ENCODE measurements around the gene SYT8. TPM values are rescaled to one million over a fixed set of nuclear protein-coding genes. Genes with fewer than 3 reads are reported as not detected.

Gene SYT8
- total and polyA plus RNA-seq, 2 experiments from 2014 or later = not detected

DNA sequence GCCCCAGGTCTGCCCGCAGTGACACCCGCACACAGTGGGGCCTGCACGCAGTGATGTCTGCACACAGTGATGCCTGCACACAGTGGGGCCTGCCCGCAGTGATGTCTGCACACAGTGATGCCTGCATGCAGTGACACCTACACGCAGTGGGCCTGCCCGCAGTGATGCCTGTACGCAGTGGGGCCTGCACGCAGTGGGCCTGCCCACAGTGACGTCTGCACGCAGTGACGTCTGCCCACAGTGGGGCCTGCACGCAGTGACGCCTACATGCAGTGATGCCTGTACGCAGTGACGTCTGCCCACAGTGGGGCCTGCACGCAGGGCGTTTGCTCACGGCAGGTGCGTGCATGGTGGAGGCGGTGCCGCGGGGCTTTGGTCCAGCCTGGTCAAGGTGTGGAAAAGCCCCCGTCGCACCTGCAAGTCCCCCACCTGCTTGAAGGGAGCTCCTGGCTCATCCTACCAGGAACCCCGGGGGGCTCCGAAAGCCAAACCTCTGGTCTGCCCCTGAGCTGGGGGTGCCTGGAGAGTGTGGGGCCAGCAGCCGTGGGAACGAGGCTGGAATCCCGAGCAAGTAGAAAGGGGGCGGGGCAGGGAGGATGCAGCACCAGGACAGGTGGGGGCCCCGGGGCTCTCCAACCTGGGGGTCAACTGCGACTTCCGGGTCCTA is 8.9 kb upstream of the SYT8 start:
- Histone ChIP-seq H3K36me3 (ENCODE audit: insufficient read depth) (no peaks in the 10 kb centered on the region), H3K9me2 (ENCODE audit: insufficient read depth) (no peaks in the 10 kb centered on the region), H3F3A (replicated peaks; ENCODE audit: low read depth) (no peaks in the 10 kb centered on the region), H3K4me3 (no peak overlapping the region), H4K20me1 (replicated peaks; ENCODE audit: insufficient read depth) (no peaks in the 10 kb centered on the region), H2AFZ (no peak overlapping the region), H3K4me2 (no peak overlapping the region), H3K4me1 (ENCODE audit: insufficient read depth) (no peaks in the 10 kb centered on the region), H3K79me2 (replicated peaks; ENCODE audit: insufficient read depth) (no peaks in the 10 kb centered on the region), H3K27me3 (ENCODE audit: insufficient read depth) (no peaks in the 10 kb centered on the region), H3K27ac (ENCODE audit: low read depth) (no peak overlapping the region)
- ATAC-seq (no peak), DNase-seq (ENCODE audit: low spot score) (no peak)
- no peak overlapping the region for H3K27ac Mint-ChIP-seq
- TF ChIP-seq, protein P1, sequence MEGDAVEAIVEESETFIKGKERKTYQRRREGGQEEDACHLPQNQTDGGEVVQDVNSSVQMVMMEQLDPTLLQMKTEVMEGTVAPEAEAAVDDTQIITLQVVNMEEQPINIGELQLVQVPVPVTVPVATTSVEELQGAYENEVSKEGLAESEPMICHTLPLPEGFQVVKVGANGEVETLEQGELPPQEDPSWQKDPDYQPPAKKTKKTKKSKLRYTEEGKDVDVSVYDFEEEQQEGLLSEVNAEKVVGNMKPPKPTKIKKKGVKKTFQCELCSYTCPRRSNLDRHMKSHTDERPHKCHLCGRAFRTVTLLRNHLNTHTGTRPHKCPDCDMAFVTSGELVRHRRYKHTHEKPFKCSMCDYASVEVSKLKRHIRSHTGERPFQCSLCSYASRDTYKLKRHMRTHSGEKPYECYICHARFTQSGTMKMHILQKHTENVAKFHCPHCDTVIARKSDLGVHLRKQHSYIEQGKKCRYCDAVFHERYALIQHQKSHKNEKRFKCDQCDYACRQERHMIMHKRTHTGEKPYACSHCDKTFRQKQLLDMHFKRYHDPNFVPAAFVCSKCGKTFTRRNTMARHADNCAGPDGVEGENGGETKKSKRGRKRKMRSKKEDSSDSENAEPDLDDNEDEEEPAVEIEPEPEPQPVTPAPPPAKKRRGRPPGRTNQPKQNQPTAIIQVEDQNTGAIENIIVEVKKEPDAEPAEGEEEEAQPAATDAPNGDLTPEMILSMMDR (conservative IDR thresholded peaks at IDR 0.05; ENCODE audit: low read depth in 2 of 2) = no peak
- TF ChIP-seq NANOG (IDR thresholded peaks at IDR 0.05; ENCODE audit: borderline replicate concordance) = no peak
- TF ChIP-seq ZNF331 (CRISPR knock-in tag; IDR thresholded peaks at IDR 0.05; ENCODE audit: low read depth) = no peak
- TF ChIP-seq, protein P2, sequence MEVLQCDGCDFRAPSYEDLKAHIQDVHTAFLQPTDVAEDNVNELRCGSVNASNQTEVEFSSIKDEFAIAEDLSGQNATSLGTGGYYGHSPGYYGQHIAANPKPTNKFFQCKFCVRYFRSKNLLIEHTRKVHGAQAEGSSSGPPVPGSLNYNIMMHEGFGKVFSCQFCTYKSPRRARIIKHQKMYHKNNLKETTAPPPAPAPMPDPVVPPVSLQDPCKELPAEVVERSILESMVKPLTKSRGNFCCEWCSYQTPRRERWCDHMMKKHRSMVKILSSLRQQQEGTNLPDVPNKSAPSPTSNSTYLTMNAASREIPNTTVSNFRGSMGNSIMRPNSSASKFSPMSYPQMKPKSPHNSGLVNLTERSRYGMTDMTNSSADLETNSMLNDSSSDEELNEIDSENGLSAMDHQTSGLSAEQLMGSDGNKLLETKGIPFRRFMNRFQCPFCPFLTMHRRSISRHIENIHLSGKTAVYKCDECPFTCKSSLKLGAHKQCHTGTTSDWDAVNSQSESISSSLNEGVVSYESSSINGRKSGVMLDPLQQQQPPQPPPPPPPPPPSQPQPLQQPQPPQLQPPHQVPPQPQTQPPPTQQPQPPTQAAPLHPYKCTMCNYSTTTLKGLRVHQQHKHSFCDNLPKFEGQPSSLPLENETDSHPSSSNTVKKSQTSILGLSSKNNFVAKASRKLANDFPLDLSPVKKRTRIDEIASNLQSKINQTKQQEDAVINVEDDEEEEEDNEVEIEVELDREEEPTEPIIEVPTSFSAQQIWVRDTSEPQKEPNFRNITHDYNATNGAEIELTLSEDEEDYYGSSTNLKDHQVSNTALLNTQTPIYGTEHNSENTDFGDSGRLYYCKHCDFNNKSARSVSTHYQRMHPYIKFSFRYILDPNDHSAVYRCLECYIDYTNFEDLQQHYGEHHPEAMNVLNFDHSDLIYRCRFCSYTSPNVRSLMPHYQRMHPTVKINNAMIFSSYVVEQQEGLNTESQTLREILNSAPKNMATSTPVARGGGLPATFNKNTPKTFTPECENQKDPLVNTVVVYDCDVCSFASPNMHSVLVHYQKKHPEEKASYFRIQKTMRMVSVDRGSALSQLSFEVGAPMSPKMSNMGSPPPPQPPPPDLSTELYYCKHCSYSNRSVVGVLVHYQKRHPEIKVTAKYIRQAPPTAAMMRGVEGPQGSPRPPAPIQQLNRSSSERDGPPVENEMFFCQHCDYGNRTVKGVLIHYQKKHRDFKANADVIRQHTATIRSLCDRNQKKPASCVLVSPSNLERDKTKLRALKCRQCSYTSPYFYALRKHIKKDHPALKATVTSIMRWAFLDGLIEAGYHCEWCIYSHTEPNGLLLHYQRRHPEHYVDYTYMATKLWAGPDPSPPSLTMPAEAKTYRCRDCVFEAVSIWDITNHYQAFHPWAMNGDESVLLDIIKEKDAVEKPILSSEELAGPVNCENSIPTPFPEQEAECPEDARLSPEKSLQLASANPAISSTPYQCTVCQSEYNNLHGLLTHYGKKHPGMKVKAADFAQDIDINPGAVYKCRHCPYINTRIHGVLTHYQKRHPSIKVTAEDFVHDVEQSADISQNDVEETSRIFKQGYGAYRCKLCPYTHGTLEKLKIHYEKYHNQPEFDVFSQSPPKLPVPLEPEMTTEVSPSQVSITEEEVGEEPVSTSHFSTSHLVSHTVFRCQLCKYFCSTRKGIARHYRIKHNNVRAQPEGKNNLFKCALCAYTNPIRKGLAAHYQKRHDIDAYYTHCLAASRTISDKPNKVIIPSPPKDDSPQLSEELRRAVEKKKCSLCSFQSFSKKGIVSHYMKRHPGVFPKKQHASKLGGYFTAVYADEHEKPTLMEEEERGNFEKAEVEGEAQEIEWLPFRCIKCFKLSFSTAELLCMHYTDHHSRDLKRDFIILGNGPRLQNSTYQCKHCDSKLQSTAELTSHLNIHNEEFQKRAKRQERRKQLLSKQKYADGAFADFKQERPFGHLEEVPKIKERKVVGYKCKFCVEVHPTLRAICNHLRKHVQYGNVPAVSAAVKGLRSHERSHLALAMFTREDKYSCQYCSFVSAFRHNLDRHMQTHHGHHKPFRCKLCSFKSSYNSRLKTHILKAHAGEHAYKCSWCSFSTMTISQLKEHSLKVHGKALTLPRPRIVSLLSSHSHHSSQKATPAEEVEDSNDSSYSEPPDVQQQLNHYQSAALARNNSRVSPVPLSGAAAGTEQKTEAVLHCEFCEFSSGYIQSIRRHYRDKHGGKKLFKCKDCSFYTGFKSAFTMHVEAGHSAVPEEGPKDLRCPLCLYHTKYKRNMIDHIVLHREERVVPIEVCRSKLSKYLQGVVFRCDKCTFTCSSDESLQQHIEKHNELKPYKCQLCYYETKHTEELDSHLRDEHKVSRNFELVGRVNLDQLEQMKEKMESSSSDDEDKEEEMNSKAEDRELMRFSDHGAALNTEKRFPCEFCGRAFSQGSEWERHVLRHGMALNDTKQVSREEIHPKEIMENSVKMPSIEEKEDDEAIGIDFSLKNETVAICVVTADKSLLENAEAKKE (CRISPR knock-in tag; IDR thresholded peaks at IDR 0.05) = no peak
- TF ChIP-seq EZH2phosphoT487 (IDR thresholded peaks at IDR 0.05; ENCODE audit: unreplicated experiment) = no peak
- TF ChIP-seq ZNF114 (CRISPR knock-in tag; IDR thresholded peaks at IDR 0.05) = no peak
- no peak for TF ChIP-seq STAT1 (IDR thresholded peaks at IDR 0.05; ENCODE audit: unreplicated experiment)
- TF ChIP-seq, protein P3, sequence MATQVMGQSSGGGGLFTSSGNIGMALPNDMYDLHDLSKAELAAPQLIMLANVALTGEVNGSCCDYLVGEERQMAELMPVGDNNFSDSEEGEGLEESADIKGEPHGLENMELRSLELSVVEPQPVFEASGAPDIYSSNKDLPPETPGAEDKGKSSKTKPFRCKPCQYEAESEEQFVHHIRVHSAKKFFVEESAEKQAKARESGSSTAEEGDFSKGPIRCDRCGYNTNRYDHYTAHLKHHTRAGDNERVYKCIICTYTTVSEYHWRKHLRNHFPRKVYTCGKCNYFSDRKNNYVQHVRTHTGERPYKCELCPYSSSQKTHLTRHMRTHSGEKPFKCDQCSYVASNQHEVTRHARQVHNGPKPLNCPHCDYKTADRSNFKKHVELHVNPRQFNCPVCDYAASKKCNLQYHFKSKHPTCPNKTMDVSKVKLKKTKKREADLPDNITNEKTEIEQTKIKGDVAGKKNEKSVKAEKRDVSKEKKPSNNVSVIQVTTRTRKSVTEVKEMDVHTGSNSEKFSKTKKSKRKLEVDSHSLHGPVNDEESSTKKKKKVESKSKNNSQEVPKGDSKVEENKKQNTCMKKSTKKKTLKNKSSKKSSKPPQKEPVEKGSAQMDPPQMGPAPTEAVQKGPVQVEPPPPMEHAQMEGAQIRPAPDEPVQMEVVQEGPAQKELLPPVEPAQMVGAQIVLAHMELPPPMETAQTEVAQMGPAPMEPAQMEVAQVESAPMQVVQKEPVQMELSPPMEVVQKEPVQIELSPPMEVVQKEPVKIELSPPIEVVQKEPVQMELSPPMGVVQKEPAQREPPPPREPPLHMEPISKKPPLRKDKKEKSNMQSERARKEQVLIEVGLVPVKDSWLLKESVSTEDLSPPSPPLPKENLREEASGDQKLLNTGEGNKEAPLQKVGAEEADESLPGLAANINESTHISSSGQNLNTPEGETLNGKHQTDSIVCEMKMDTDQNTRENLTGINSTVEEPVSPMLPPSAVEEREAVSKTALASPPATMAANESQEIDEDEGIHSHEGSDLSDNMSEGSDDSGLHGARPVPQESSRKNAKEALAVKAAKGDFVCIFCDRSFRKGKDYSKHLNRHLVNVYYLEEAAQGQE (IDR thresholded peaks at IDR 0.05; ENCODE audit: unreplicated experiment) = no peak
- H3K27me3 Mint-ChIP-seq (ENCODE audit: insufficient read depth, low read depth, poor library complexity) = peaks cover 11% of the 10 kb centered on the region
- no peaks in the 10 kb centered on the region; the same call in 2 of the 3 replicates for H3K9me3 Mint-ChIP-seq
- no peak overlapping the region for H3K4me3 Mint-ChIP-seq
- no peaks in the 10 kb centered on the region for H3K4me1 Mint-ChIP-seq
- no peaks in the 10 kb centered on the region for H3K36me3 Mint-ChIP-seq (ENCODE audit: low read depth)

Measured in GM23338 (cell line).